PC-3 (cell line): ENCODE measurements around the gene PRR20G. TPM values are rescaled to one million over a fixed set of nuclear protein-coding genes. Genes with fewer than 3 reads are reported as not detected.

Experiments
- ATAC-seq: fragments of 200-7000 bp; cut with Tn5 transposase; 2 replicates; pipeline ENCODE4 v1.9.1; 2020; ENCODE audit warnings: mild to moderate bottlenecking, moderate library complexity
- BruUV-seq: library from RNA; stranded (reverse); fragments of 400-500 nt; replicated peaks from 2 replicates; lab custom pipeline; 2021; lab: Mats Ljungman, UMichigan
- CTCF ChIA-PET: fragments of 300-600 bp; sonication (Branson Sonifier 250); formaldehyde crosslinking; loops from one replicate; lab custom pipeline; 2022; ENCODE audit warnings: antibody characterized with exemption; lab: Charles Lee
- POLR2A ChIA-PET: fragments of 300-600 bp; sonication (Branson Sonifier 250); formaldehyde crosslinking; loops from one replicate; lab custom pipeline; 2022; ENCODE audit warnings: antibody characterized with exemption; ENCODE audit not compliant: unreplicated experiment; lab: Charles Lee
- DNase-seq: peaks from one replicate; pipeline ENCODE4 v3.0.0-alpha.2; 2015
- H2AFZ ChIP-seq: fragments of 300-600 bp; sonication (generic); 2 replicates; pipeline ENCODE4 v1.6.0; 2016; ENCODE audit warnings: antibody characterized with exemption, low read length
- H3F3A ChIP-seq: fragments of 300-600 bp; sonication (generic); one replicate; pipeline ENCODE4 v1.6.0; 2017; ENCODE audit warnings: antibody characterized with exemption, low read length, control low read depth, mild to moderate bottlenecking; ENCODE audit not compliant: unreplicated experiment
- H3K27ac ChIP-seq: fragments of 300-600 bp; sonication (generic); 2 replicates; pipeline ENCODE4 v1.5.1; 2016; ENCODE audit warnings: mild to moderate bottlenecking, low read length
- H3K27me3 ChIP-seq: fragments of 300-600 bp; sonication (generic); 2 replicates; pipeline ENCODE4 v1.6.1; 2016; ENCODE audit warnings: low read length, mixed read lengths
- H3K36me3 ChIP-seq: fragments of 300-600 bp; sonication (generic); 2 replicates; pipeline ENCODE4 v1.6.1; 2016; ENCODE audit warnings: low read depth, mixed run types, low read length, mixed read lengths
- H3K4me1 ChIP-seq: fragments of 300-600 bp; sonication (generic); 2 replicates; pipeline ENCODE4 v1.5.1; 2016; ENCODE audit warnings: low read length; ENCODE audit not compliant: insufficient read depth
- H3K4me2 ChIP-seq: fragments of 300-600 bp; sonication (generic); 2 replicates; pipeline ENCODE4 v1.6.0; 2016; ENCODE audit warnings: low read length
- H3K4me3 ChIP-seq: fragments of 300-600 bp; sonication (generic); 2 replicates; pipeline ENCODE4 v1.5.1; 2016; ENCODE audit warnings: mild to moderate bottlenecking, low read length, mixed read lengths
- H3K79me2 ChIP-seq: fragments of 300-600 bp; sonication (generic); 2 replicates; pipeline ENCODE4 v1.6.1; 2017; ENCODE audit warnings: low read length, mixed read lengths
- H3K9ac ChIP-seq: fragments of 300-600 bp; sonication (generic); 2 replicates; pipeline ENCODE4 v1.6.0; 2016; ENCODE audit warnings: mild to moderate bottlenecking, low read length
- H3K9me2 ChIP-seq: fragments of 300-600 bp; sonication (generic); replicated peaks from 2 replicates; pipeline ENCODE4 v1.6.1; 2016; ENCODE audit warnings: mixed run types, low read length, mixed read lengths
- H3K9me3 ChIP-seq: fragments of 300-600 bp; sonication (generic); 2 replicates; pipeline ENCODE4 v1.6.1; 2016; ENCODE audit warnings: low read length, mixed read lengths
- H4K20me1 ChIP-seq: fragments of 300-600 bp; sonication (generic); 2 replicates; pipeline ENCODE4 v1.6.1; 2016; ENCODE audit warnings: low read length, mixed read lengths
- EZH2 ChIP-seq: fragments of 300-600 bp; sonication (generic); IDR thresholded peaks from one replicate; pipeline ENCODE4 v1.6.1; 2017; ENCODE audit warnings: antibody characterized with exemption, mild to moderate bottlenecking, low read length; ENCODE audit not compliant: unreplicated experiment
- EZH2phosphoT487 ChIP-seq: fragments of 300-600 bp; sonication (generic); IDR thresholded peaks from 2 replicates; pipeline ENCODE4 v1.6.1; 2018; ENCODE audit warnings: mild to moderate bottlenecking, antibody characterized with exemption, low read length, borderline replicate concordance
- intact Hi-C: fragments of 100-400 bp; cut with micrococcal nuclease; formaldehyde crosslinking; loops from 2 replicates; pipeline ENCODE4 v1.9.0; 2023
- total RNA-seq: library from RNA; depleted of rRNA; stranded (reverse); fragments of >200 nt; gene quantifications from 2 replicates; pipeline ENCODE4 v1.2.3, GENCODE V29; 2014
- TF ChIP-seq, protein P1 (sequence below): fragments of 300-600 bp; sonication (generic); conservative IDR thresholded peaks from 2 replicates; pipeline ENCODE4 v1.5.1; 2017; ENCODE audit warnings: antibody characterized with exemption, low read depth, mild to moderate bottlenecking, low read length

Gene PRR20G
- total RNA-seq, 1 experiment from 2014 or later = not detected

GRCh38 chr3:127288921-127289705 is 1.3 kb upstream of the PRR20G start:
- Histone ChIP-seq H2AFZ (no peak overlapping the region), H3K27ac (no peak overlapping the region), H3K9me2 (no peaks in the 10 kb centered on the region), H3K9me3 (no peaks in the 10 kb centered on the region), H3F3A (no peaks in the 10 kb centered on the region), H3K36me3 (no peaks in the 10 kb centered on the region), H3K4me1 (peaks cover 4% of the 10 kb centered on the region; the same call in 1 of the 2 replicates), H3K9ac (no peak overlapping the region), H3K27me3 (no peaks in the 10 kb centered on the region), H3K4me3 (no peak overlapping the region), H3K4me2 (no peak overlapping the region), H4K20me1 (no peaks in the 10 kb centered on the region), H3K79me2 (no peaks in the 10 kb centered on the region)
- CTCF ChIA-PET = no interaction called here
- POLR2A ChIA-PET = no interaction called here
- no peak for ATAC-seq
- intact Hi-C loops = no loop called here
- BruUV-seq = no TSS peak
- no peak for DNase-seq
- no peak for TF ChIP-seq EZH2phosphoT487
- TF ChIP-seq EZH2 = no peak
- TF ChIP-seq, protein P1, sequence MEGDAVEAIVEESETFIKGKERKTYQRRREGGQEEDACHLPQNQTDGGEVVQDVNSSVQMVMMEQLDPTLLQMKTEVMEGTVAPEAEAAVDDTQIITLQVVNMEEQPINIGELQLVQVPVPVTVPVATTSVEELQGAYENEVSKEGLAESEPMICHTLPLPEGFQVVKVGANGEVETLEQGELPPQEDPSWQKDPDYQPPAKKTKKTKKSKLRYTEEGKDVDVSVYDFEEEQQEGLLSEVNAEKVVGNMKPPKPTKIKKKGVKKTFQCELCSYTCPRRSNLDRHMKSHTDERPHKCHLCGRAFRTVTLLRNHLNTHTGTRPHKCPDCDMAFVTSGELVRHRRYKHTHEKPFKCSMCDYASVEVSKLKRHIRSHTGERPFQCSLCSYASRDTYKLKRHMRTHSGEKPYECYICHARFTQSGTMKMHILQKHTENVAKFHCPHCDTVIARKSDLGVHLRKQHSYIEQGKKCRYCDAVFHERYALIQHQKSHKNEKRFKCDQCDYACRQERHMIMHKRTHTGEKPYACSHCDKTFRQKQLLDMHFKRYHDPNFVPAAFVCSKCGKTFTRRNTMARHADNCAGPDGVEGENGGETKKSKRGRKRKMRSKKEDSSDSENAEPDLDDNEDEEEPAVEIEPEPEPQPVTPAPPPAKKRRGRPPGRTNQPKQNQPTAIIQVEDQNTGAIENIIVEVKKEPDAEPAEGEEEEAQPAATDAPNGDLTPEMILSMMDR = no peak

DNA sequence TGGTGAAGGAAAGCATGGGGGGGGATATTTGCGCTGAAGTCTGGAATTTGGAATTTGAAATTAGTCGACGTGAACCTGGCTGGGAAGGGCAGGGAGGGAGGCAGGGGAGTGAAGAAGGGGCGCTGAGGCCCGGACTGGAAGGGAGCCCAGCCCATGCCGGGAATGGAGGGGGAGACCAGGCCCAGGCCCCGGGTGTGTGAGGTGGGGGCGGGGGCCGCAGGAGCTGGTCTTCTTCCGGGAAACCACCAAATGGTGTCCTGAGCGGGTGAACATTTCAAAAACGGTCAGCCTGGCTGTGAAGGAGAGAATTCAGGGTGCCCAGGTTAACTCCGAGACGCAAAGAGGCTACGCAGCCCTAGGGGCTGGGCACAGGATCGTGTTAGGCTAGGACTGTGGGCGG is 497 bp upstream of the PRR20G start:
- peaks cover 4% of the 10 kb centered on the region; the same call in 1 of the 2 replicates for H3K4me1 ChIP-seq
- ChIA-PET POLR2A (no interaction called here), CTCF (no interaction called here)
- H3K9me3 ChIP-seq = no peaks in the 10 kb centered on the region
- H3K9me2 ChIP-seq = no peaks in the 10 kb centered on the region
- H3K27ac ChIP-seq = no peak overlapping the region
- intact Hi-C loops = no loop called here
- no peak overlapping the region for H3K9ac ChIP-seq
- H3K79me2 ChIP-seq = no peaks in the 10 kb centered on the region
- no peaks in the 10 kb centered on the region for H3K27me3 ChIP-seq
- no peaks in the 10 kb centered on the region for H4K20me1 ChIP-seq
- H3K4me3 ChIP-seq = no peak overlapping the region
- no peaks in the 10 kb centered on the region for H3K36me3 ChIP-seq
- no peak overlapping the region for H2AFZ ChIP-seq
- no peaks in the 10 kb centered on the region for H3F3A ChIP-seq
- ATAC-seq (no peak), DNase-seq (no peak)
- no TSS peak for BruUV-seq
- TF ChIP-seq EZH2phosphoT487 = no peak
- no peak overlapping the region for H3K4me2 ChIP-seq

DNA sequence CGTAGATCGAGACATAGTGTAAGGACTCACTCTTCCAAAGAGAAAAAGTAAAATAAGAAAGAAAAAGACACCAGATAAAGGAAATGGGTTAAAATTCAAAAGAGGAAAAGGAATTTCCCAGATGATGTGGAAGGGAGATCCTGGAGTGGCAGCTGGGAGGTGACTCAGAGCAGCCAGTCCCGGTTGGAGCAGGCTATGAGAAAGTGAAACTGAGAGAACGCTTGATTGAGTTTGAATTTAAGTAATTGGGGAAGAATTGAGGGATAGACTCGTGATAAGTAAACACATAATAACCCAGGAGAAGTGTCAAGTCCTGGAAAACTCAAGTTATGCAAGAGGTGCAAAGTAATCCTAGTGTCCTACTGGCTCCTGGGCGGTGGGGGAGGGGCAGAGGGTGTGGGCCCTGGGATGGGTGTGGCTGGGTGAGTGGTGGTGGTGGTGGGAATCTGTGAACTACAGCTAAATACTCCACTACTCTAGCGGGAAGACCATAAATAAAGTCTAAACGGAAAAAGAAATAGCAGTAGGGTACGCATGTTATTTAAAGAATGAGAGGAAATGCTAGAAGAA is 1.2 kb downstream of the PRR20G start:
- H4K20me1 ChIP-seq = no peaks in the 10 kb centered on the region
- no peaks in the 10 kb centered on the region for H3K9me2 ChIP-seq
- no TSS peak for BruUV-seq
- H3K9me3 ChIP-seq = no peaks in the 10 kb centered on the region
- no peaks in the 10 kb centered on the region for H3K36me3 ChIP-seq
- CTCF ChIA-PET = no interaction called here
- no peaks in the 10 kb centered on the region for H3F3A ChIP-seq
- intact Hi-C loops = no loop called here
- POLR2A ChIA-PET = no interaction called here
- peaks cover 8% of the 10 kb centered on the region; the same call in 1 of the 2 replicates for H3K27me3 ChIP-seq
- peak overlapping the region; percentile 59; the same call in 1 of the 2 replicates for H2AFZ ChIP-seq
- TF ChIP-seq EZH2phosphoT487 (no peak), EZH2 (no peak)
- TF ChIP-seq, protein P1 = no peak
- H3K4me1 ChIP-seq = peaks cover 4% of the 10 kb centered on the region; the same call in 1 of the 2 replicates
- no peaks in the 10 kb centered on the region for H3K79me2 ChIP-seq
- peak overlapping the region; percentile 34; the same call in 1 of the 2 replicates for H3K27ac ChIP-seq
- ATAC-seq = peak; percentile 33; the same call in 1 of the 2 replicates
- DNase-seq = peak; percentile 38
- peak overlapping the region; percentile 79 for H3K4me2 ChIP-seq
- H3K4me3 ChIP-seq = peak overlapping the region; percentile 58
- no peak overlapping the region for H3K9ac ChIP-seq
